Endothelial cell of umbilical vein (primary cell): Measurements from ENCODE around the gene PRR15L. TPM values are rescaled to one million over a fixed set of nuclear protein-coding genes. Genes with fewer than 3 reads are reported as not detected.

ENCODE experiments used
- BruUV-seq: library from RNA; stranded (reverse); fragments of 400-500 nt; replicated peaks from 2 replicates; lab custom pipeline; 2021; lab: Mats Ljungman, UMichigan
- CTCF ChIA-PET: fragments of 300-600, 350-600 bp; sonication (Branson Sonifier 250); formaldehyde crosslinking; loops from one replicate; lab custom pipeline; 2021; ENCODE audit warnings: antibody characterized with exemption, inconsistent platforms; lab: Charles Lee
- POLR2A ChIA-PET: fragments of 300-600, 350-600 bp; sonication (Branson Sonifier 250); formaldehyde crosslinking; loops from one replicate; lab custom pipeline; 2021; ENCODE audit warnings: antibody characterized with exemption, inconsistent platforms; lab: Charles Lee
- DNase-seq: peaks from one replicate; pipeline ENCODE4 v3.0.0-alpha.2; 2011; ENCODE audit warnings: low read depth, low spot score
- FAIRE-seq: peaks from 2 replicates; lab custom pipeline; 2011; peaks lifted over from hg19 to GRCh38; lab: Jason Lieb, UNC
- H2AFZ ChIP-seq: 2 replicates; pipeline ENCODE4 v1.6.0; 2012; ENCODE audit warnings: low read depth, low read length, control low read depth, inconsistent platforms
- H3K27ac ChIP-seq: 2 replicates; pipeline ENCODE4 v1.5.1; 2011; ENCODE audit warnings: low read depth, mild to moderate bottlenecking, control low read depth, low read length, moderate library complexity; ENCODE audit not compliant: insufficient read depth
- H3K27me3 ChIP-seq, 2 experiments: 2 replicates each; pipeline versions ENCODE4 v1.6.0 to v1.6.1; 2011; ENCODE audit warnings: low read length in 2 of 2, mixed read lengths in 1 of 2; ENCODE audit not compliant: control insufficient read depth in 2 of 2, insufficient read depth in 2 of 2
- H3K36me3 ChIP-seq, 2 experiments: 2 replicates in 1 of 2; 3 replicates in 1 of 2; pipeline ENCODE4 v1.5.1; 2011; ENCODE audit warnings: low read length in 2 of 2, mild to moderate bottlenecking in 1 of 2, moderate library complexity in 1 of 2; ENCODE audit not compliant: control insufficient read depth in 2 of 2, insufficient read depth in 2 of 2; ENCODE audit errors: extremely low read depth in 1 of 2
- H3K4me1 ChIP-seq: 3 replicates; pipeline ENCODE4 v1.5.1; 2011; ENCODE audit warnings: mild to moderate bottlenecking, low read length; ENCODE audit not compliant: control insufficient read depth, insufficient read depth; ENCODE audit errors: extremely low read depth
- H3K4me2 ChIP-seq: 2 replicates; pipeline ENCODE4 v1.6.1; 2011; ENCODE audit warnings: low read length, control low read depth, mixed read lengths; ENCODE audit not compliant: insufficient read depth
- H3K4me3 ChIP-seq, 3 experiments: fragments of 200-600 bp in 1 of 3; sonication (generic), shearing (Covaris generic) in 1 of 3; replicated peaks in 1 of 3; 2 replicates each; pipeline ENCODE4 v1.5.1; 2011 to 2016; ENCODE audit warnings: control low read depth in 3 of 3, low read length in 3 of 3, mild to moderate bottlenecking in 2 of 3, inconsistent platforms in 1 of 3, low read depth in 1 of 3, moderate library complexity in 1 of 3; ENCODE audit not compliant: insufficient read depth in 1 of 3
- H3K79me2 ChIP-seq: 2 replicates; pipeline ENCODE4 v1.6.0; 2012; ENCODE audit warnings: low read length, inconsistent platforms; ENCODE audit not compliant: control insufficient read depth, insufficient read depth
- H3K9ac ChIP-seq: replicated peaks from 2 replicates; pipeline ENCODE3; 2011; ENCODE audit warnings: low read length, control low read depth; ENCODE audit not compliant: insufficient read depth; ENCODE audit errors: extremely low read depth
- H3K9me1 ChIP-seq: replicated peaks from 3 replicates; pipeline ENCODE4 v1.6.0; 2011; ENCODE audit warnings: mild to moderate bottlenecking, low read length; ENCODE audit not compliant: control insufficient read depth, insufficient read depth; ENCODE audit errors: extremely low read depth
- H3K9me3 ChIP-seq: replicated peaks from 2 replicates; pipeline ENCODE4 v1.5.1; 2012; ENCODE audit warnings: low read length, inconsistent platforms; ENCODE audit not compliant: control insufficient read depth, insufficient read depth
- H4K20me1 ChIP-seq: replicated peaks from 2 replicates; pipeline ENCODE3; 2011; ENCODE audit warnings: mild to moderate bottlenecking, low read length; ENCODE audit not compliant: control insufficient read depth, insufficient read depth; ENCODE audit errors: extremely low read depth
- CTCF ChIP-seq, 2 donors: IDR thresholded peaks; 1 replicate in 1 of 2; 2 replicates in 1 of 2; pipeline ENCODE4 v1.5.1; 2011; ENCODE audit warnings: low read length in 2 of 2, mild to moderate bottlenecking in 2 of 2, moderate library complexity in 2 of 2, control low read depth in 1 of 2, inconsistent platforms in 1 of 2, low read depth in 1 of 2; ENCODE audit not compliant: insufficient read depth in 1 of 2; ENCODE audit errors: extremely low read depth in 1 of 2
- EZH2 ChIP-seq: IDR thresholded peaks from 2 replicates; pipeline ENCODE4 v1.6.1; 2012; ENCODE audit warnings: borderline replicate concordance, low read depth, mild to moderate bottlenecking, moderate library complexity, low read length, inconsistent platforms; ENCODE audit not compliant: severe bottlenecking
- FOS ChIP-seq: IDR thresholded peaks from 2 replicates; pipeline ENCODE4 v1.6.1; 2011; ENCODE audit warnings: mild to moderate bottlenecking, low read length, moderate library complexity, borderline replicate concordance; ENCODE audit not compliant: insufficient read depth
- GATA2 ChIP-seq: IDR thresholded peaks from 2 replicates; pipeline ENCODE4 v1.7.0; 2011; ENCODE audit warnings: low read depth, mild to moderate bottlenecking, moderate library complexity, mixed read lengths, low read length; ENCODE audit not compliant: insufficient read length, insufficient read depth
- JUN ChIP-seq: IDR thresholded peaks from 2 replicates; pipeline ENCODE4 v1.6.1; 2011; ENCODE audit warnings: borderline replicate concordance, low read depth; ENCODE audit not compliant: insufficient read length, insufficient read depth
- MAX ChIP-seq: IDR thresholded peaks from 2 replicates; pipeline ENCODE4 v1.6.1; 2011; ENCODE audit not compliant: insufficient read depth, insufficient read length
- MYC ChIP-seq: IDR thresholded peaks from one replicate; pipeline ENCODE4 v1.6.1; 2011; ENCODE audit warnings: mild to moderate bottlenecking, low read depth, low read length
- POLR2A ChIP-seq: IDR thresholded peaks from 2 replicates; pipeline ENCODE4 v1.6.1; 2012; ENCODE audit warnings: low read depth, mild to moderate bottlenecking, control low read depth, low read length
- POLR2AphosphoS5 ChIP-seq: IDR thresholded peaks from 2 replicates; pipeline ENCODE4 v1.6.1; 2012; ENCODE audit warnings: low read depth, mild to moderate bottlenecking, control low read depth, low read length, moderate library complexity; ENCODE audit not compliant: insufficient read depth
- dilution Hi-C: fragments of 300-500 bp; cut with MboI; formaldehyde crosslinking; loops from one replicate; pipeline ENCODE4 v1.15.0; 2019; ENCODE audit warnings: low sequenced_read_pairs; ENCODE audit not compliant: extremely low pct_ligation_motif_present
- intact Hi-C: fragments of 100-400 bp; cut with micrococcal nuclease; formaldehyde crosslinking; loops from one replicate; pipeline ENCODE4 v1.10.0; 2022
- polyA plus RNA-seq, 4 experiments: library from polyadenylated mRNA; depleted of rRNA in 3 of 4; stranded (reverse) in 3 of 4; unstranded in 1 of 4; fragments of >200 nt; gene quantifications; 2 replicates each; pipeline versions ENCODE4 v1.2.1 to v1.2.3, GENCODE V29; 2011 to 2012; ENCODE audit warnings: missing spikeins in 1 of 4
- total RNA-seq: library from RNA; stranded (reverse); gene quantifications from 2 replicates; pipeline ENCODE4 v1.2.3, GENCODE V29; 2021

PRR15L gene
- total and polyA plus RNA-seq, 2 donors (not counting 3 experiments of a cell fraction or from before 2014, with no cell fraction given), result not detected

GRCh38 chr17:47970725-47971499 lies 13.2 kb upstream of the PRR15L start, which contains the start of gene CDK5RAP3:
CDK5RAP3 (plus strand) TSS chr17:47971113; CDS start chr17:47971147, 34 bp downstream.
- TF ChIP-seq GATA2 (no peak), POLR2A (peak; percentile 81), JUN (no peak), MYC (peak; percentile 53), POLR2AphosphoS5 (peak; percentile 87), CTCF (IDR thresholded peaks at IDR 0.05; ENCODE audit: extremely low read depth in 1 of 2, insufficient read depth in 1 of 2, low read depth in 1 of 2, low read length in 2 of 2) (peak; percentile 97 to 99), MAX (peak; percentile 72), EZH2 (no peak), FOS (no peak)
- Histone ChIP-seq H3K9ac (peak within 1 kb of the TSS; percentile 54), H3K9me1 (no peaks in the 10 kb centered on the region), H3K4me3 (peak within 1 kb of the TSS; percentile 9 to 86 (median 55)), H3K36me3 (peaks cover 0 to 15% of the 10 kb centered on the region in 2 experiments), H3K27me3 (no peaks in the 10 kb centered on the region), H3K79me2 (no peaks in the 10 kb centered on the region), H3K4me2 (peak within 1 kb of the TSS; percentile 69), H2AFZ (peak within 1 kb of the TSS; percentile 93), H4K20me1 (no peaks in the 10 kb centered on the region), H3K4me1 (peaks cover 6% of the 10 kb centered on the region), H3K27ac (peak within 1 kb of the TSS; percentile 48), H3K9me3 (no peaks in the 10 kb centered on the region)
- intact Hi-C loops (loop anchor here (1.0 kb wide), 3 partner anchors 22 to 130 kb away; partner anchors contain the start of genes SCRN2 and SP2), dilution Hi-C loops (no loop called here)
- peak; percentile 100 for FAIRE-seq
- DNase-seq, result peak; percentile 100
- BruUV-seq, result TSS peak; percentile 68
- CTCF ChIA-PET, result interaction anchor here (0.5 to 15.7 kb wide), 30 partner anchors 8 to 1340 kb away, joined by 3 to 469 read pairs (median 4); partner anchors contain the start of genes CBX1, PNPO, PRR15L and SCRN2
- POLR2A ChIA-PET, result interaction anchor here (1.2 kb wide), 1 partner anchor 48 kb away, joined by 3 read pairs; no protein-coding TSS in a partner anchor
